ENCODE data around the gene CSF1. TPM values are rescaled to one million over a fixed set of nuclear protein-coding genes. Genes with fewer than 3 reads are reported as not detected.
A peak's percentile ranks its signal among the peaks of the same experiment; 100 is the strongest.
"Not testable (repeated sequence)": the region's sequence is repeated elsewhere in the genome, so short reads cannot be mapped to it uniquely, and the experiment has no call there.

The CSF1 gene, protein sequence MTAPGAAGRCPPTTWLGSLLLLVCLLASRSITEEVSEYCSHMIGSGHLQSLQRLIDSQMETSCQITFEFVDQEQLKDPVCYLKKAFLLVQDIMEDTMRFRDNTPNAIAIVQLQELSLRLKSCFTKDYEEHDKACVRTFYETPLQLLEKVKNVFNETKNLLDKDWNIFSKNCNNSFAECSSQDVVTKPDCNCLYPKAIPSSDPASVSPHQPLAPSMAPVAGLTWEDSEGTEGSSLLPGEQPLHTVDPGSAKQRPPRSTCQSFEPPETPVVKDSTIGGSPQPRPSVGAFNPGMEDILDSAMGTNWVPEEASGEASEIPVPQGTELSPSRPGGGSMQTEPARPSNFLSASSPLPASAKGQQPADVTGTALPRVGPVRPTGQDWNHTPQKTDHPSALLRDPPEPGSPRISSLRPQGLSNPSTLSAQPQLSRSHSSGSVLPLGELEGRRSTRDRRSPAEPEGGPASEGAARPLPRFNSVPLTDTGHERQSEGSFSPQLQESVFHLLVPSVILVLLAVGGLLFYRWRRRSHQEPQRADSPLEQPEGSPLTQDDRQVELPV
- total RNA-seq: 26.1 TPM

DNA sequence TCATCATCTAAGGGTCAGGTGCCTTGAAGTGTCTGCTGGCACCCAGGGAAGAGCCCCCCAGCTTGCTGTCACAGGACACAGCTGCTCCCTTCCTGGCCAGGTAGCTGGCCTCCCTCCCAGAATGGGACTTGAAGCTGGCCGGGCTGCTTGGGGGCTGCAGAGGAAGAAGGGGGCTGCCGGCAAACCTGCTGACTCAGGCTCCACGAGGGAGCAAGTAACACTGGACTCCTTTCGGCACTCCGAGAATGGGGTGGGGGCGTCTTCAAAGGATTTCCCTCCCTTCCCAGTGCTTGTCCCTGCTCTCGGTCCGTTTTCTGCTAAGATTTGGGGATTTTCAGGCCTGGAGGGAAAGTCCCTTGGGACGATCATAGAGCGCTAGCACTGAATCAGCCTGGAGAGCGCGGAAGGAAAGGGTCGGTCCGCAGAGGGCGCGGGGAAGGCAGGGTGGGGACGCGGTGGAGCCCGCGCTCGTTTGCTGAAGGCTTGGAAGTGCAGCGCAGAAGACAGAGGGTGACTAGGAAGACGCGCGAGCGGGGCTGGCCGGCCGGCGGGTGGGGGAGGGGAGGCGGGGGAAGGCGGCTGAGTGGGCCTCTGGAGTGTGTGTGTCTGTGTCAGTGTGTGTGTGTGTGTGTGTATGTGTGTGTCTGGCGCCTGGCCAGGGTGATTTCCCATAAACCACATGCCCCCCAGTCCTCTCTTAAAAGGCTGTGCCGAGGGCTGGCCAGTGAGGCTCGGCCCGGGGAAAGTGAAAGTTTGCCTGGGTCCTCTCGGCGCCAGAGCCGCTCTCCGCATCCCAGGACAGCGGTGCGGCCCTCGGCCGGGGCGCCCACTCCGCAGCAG lies at the start of gene CSF1:
TSS of gene CSF1 (plus strand) at position 727 of the 840 bp plus-strand sequence. CDS start 175 bp downstream, outside the sequence.
- peak; percentile 91 for DNase-seq (ENCODE audit: low spot score)

GRCh38 chr1:109861616-109862015 lies 49.0 kb upstream of the CSF1 start:
- not testable (repeated sequence) for DNase-seq (ENCODE audit: low spot score)

DNA sequence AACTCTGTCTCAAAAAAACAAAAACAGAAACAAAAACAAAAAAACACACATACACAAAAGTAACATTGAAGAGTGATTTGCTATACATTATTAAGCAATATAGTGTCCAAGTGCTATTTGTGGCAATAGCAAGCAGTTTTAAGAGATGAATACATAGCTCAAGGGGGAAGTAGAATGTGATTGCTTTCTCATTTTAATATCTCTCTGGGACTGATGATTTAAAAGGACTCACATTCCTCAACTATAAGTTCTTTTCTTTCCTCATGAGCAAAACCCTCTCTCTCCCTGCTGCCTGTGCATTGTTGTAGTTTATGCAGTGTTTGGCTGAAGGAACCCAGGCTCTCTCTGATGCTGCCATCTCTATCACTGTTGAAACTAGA lies 47.0 kb upstream of the CSF1 start:
- DNase-seq (ENCODE audit: low spot score): no peak

DNA sequence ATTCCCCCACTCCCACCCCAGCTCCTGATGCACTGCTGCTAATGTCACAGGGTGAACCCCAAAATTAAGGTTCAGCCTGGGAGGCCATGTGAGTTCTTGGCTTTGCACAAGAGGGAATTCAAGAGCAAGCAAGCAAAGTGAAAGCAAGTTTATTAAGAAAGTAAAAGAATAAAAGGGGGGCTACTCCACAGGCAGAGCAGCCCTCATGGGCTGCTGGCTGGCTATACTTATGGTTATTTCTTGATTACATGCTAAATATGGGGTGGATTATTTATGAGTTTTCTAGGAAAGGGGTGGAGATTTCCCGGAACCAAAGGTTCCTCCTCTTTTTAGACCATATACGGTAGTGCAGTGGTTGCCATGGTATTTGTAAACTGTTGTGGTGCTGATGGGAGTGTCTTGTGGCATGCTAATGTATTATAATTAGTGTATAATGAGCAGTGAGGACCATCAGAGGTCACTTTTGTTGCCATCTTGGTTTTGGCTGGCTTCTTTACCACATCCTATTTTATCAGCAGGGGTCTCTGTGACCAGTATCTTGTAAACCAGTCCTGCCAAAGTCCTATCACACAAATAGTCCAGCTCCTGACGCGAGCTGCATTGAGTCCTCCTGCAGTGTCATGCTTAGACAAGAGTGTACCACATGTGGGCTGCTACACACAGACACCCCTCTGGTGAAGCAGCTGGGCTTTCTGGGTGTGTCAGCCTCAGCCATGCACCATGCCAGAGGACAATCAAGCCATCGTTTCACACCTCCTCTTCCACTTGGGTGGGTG lies 46.4 kb upstream of the CSF1 start:
- no peak for DNase-seq (ENCODE audit: low spot score)

DNA sequence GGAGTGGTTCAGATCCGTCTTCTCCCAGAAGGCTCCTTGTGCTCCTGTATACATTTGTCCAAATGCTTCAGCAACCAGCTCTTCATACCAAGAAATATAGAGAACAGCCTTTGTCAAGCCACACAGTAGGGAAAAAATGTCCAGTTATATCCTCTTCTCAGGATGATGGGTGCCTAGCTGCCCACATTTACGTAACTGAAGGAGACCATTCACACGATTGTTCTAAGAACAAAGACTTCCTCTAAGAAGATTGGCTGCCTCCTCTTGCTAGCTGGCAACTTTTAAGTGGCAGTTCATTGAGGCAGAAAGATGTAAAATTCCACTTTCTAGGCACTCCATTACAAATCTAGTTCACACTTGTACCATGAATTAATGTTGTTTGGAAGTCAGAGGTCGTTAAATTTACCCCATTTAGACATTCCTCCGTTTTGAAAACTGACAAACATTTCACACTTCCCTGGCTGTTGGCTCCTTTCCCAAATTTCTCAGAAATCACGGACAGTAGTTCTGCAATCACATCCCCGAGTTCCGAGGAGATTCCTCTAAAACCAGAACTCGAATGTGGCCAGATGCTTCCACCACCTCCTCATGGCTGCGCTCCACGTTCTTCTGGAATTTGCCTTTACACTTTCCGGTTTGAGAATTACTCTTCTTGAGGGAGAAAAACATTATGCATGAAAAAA lies 45.6 kb upstream of the CSF1 start:
- no peak for DNase-seq (ENCODE audit: low spot score)

DNA sequence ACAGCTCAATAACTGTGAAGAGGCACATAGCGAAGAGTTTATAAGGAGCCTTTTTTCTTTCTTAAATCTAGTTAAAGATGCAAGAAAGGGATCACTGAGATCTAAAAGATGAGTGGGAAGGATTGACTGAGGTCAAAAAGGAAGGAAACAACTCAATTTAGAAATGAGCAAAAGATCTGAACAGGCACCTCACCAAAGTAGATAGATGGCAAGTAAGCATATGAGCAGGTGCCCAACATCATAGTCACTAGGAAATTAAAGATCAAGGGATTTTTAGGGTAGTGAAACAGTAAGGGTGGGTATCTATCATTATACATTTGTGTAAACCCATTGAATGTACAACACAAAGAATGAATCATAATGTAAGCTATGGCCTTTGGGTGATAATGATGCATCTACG lies 44.6 kb upstream of the CSF1 start:
- DNase-seq (ENCODE audit: low spot score): no peak

DNA sequence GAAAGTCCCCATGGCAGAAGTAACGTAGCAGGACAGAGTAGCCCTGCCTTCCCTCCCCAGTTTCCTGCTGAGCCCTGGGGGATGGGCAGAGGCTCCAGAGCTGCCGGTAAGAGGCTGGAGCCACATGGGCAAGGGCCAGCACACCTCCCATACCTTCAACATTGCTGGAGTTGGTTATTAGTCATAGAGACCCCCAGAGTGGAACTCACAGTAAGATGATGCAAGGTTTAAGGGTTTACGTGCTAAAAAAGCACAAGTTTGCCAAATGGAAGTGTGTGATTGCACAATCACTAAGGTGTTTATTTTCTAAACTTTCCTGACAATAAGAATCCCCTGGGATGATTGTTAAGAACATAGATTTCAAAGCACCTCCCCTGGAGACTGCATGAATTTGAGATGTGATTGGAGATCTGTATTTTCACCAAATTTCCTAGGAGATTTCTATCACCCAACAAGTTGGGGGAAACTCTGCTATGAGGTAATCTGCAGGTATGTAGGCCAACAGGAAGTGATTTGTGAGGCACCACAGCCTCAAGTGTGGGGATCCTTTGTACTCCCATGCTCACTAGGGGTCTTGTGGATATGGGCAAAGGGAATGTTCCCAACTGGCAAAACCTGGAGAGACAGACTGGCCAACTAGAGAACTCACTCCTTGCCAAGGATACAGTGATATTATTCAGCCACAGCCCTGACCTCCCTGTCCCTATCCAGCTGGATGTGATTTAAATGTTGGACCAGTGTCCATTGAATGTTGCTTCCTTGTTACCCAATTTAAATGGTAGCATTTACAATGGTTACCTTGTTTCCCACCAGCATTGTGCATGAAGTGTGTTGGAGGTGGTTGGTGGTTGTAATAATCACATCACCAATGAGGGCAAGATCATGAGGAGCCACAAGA lies 37.1 kb upstream of the CSF1 start:
- no peak for DNase-seq (ENCODE audit: low spot score)

DNA sequence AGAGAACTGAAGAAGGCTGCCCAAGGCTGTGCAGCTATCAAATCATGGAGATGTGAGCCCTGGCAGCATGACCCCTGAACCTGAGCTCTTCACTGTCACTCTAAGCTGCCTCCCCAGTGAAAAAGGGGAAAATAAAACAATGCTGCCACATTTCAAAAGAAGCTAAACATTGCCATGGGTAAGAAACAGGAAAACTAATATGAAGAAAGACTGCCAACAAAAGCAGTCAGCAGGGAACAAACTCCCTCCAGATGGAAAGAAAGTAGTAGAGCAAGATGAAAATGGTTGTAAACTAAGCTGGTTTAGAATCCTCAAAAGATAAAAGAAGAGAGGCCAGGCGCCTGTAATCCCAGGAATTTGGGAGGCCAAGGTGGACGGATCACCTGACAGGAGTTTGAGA lies 36.2 kb upstream of the CSF1 start:
- no peak for DNase-seq (ENCODE audit: low spot score)

DNA sequence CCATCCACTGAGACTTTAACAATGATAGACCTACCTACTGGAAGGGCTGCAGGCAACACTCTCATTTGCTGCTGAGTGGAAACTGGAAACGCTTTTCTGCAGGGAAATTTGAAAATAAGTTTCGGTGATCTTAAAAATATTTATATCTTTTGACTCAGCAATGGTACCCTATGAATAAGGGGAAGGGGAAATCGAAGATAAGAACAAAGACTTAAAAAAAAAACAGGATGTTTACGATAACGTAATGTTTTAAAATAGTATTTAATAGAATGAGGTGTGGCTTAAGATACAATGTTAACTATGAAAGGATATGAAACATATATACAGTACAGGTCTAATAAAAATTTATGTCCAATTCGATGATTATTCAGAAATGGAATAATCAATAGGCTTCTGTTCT lies 34.8 kb upstream of the CSF1 start:
- DNase-seq (ENCODE audit: low spot score): no peak

DNA sequence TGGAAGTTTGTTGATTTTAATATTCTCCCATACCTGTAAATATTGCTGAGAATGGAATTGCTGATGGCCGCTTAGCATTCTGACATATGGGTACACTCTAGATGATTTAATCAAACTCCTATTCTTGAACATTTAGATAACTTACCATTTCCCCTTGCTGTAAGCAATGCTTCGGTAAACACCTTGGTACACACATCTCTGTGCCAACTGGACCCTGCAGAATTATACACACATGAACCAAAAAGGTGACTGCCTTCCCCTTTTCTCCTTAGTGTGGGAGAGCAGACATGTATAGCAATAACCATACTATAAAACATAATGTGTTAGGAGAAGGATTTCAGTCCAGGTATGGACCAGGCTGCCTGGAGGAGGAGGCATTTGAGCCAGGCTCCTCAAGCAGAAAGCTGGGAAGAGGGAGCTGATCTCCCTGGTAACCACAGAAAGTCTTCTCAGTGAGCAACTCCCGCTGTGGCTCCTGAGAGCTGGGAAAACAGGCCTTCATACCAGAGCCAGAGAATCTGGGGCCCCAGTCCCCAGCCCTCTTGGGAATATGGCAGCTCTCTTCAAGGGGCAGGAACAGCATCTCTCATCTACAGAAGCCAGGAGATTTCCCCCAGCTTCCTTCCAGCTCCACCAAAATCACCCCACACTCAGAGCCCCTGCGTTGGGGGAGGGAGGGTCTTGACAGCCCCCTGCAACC lies 33.9 kb upstream of the CSF1 start:
- no peak for DNase-seq (ENCODE audit: low spot score)

GRCh38 chr1:109877317-109877771 lies 33.3 kb upstream of the CSF1 start:
- DNase-seq (ENCODE audit: low spot score): peak; percentile 70

DNA sequence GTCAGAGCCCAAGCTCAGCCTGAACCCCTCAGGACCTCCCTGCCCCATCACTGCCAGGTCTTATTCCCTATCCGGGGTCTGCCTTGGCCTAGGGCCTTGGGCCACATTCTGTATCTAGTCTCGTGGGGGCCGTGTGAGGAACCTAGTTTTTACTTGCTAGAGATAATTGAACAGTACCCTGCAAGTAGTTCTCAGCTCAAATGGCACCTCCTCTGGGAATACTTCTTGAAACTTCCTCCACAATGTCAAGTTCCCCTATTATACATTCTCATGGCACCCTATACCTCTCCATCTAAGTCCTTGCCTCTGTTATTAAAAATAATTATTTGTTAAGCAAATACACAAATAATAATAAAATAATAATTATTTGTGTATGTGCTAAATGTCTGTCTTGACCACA lies 32.9 kb upstream of the CSF1 start:
- DNase-seq (ENCODE audit: low spot score): no peak

DNA sequence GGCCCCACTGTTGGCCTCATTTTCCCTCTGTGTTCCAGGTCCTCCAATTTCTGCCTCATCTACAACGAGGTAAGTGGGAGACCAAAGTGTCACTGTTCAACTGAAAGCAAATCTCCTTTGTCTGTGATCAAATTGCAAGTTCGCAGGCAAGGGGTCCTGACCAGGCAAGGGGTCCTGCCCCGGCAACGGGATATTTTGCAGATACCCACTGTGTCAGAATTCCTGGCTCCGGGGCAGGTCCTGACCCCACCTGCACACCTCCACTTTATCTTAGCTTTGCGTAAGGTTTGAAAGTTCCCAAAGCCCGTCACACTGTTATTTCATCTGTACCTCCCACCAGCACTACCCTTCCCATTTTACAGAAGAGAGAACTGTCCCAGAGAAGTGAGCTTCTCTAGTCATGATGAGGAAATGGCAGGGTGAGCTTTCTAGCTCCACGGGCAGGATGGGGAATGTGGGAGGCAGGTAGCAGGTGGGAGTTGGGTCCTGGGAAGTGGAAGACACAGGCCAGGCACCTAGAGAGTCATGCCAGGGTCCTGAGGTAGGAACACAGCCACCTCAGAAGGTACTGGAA lies 32.0 kb upstream of the CSF1 start:
- DNase-seq (ENCODE audit: low spot score): no peak

GRCh38 chr1:109879371-109879770 lies 31.3 kb upstream of the CSF1 start:
- not testable (repeated sequence) for DNase-seq (ENCODE audit: low spot score)

DNA sequence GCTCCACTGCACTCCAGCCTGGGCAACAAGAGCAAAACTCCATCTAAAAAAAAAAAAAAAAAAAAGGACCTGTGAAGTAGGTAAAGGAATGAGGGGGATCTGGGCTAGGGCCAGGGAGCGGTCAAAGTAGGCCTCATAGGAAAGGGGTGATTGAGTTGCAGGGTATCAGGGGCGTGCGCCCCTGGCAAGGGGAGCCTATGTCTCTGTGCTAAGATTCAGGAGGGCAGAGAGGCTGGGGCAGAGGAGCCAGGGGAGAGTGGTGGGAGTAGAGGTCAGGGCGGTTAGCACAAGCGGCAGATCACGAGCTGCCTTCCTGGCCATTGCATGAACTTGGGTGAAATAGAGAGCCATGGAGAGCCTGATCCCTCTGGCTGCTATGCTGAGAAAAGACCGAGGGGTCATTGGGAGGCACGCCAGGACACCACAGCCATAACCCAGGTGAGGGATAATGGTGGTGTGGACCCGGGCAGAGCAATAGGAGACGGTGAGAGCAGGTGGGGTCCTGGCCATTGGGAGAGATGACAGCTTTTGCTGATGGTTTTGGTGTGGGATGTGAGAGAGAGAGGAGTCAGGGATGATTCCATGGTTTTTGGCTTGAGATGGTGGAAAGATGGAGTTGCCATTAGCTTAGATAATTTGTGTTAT lies 30.6 kb upstream of the CSF1 start:
- DNase-seq (ENCODE audit: low spot score): no peak

DNA sequence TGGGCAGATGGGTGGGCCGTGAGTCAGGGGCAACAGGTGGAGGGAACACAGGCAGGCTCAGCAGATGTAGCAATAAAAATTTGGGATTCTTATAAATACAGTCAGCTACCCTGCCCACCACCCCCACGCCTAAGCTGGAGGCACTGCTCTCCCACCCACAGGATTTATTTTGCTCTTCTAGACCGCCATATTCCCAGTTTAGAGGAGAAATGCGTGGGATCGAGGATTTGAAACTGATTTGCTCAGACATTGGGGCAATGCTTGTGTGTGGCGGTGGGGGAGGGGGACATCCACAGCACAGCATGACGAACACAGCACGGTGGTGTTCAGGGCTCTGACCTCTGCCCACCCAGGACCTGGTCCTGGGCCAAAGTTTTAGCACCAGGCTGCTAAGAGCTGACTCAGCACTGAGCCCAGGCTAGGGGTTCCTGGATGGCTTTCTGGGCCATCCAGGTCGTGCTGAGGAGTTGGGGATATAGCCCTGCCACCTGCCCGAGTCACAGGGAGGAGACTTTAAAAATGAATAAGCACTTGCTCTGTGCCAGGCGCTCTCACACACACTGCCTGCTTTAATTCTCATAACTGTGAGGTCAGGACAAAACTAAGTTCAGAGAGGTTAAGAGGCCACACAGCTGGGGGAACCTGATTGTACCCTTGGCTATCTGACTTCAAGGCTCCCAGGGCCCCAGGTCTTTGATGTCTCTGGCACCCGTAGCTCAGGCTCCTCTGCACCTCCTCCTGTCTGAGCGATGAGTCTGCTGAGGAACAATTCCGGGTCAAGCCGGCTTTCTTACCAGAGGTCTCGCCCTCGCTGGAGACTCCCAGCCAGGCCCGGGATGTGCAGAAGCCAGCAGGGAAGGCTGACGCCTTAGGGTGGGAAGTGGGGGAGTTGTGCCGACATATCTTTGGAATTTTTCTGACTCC lies 29.4 kb upstream of the CSF1 start:
- no peak for DNase-seq (ENCODE audit: low spot score)

DNA sequence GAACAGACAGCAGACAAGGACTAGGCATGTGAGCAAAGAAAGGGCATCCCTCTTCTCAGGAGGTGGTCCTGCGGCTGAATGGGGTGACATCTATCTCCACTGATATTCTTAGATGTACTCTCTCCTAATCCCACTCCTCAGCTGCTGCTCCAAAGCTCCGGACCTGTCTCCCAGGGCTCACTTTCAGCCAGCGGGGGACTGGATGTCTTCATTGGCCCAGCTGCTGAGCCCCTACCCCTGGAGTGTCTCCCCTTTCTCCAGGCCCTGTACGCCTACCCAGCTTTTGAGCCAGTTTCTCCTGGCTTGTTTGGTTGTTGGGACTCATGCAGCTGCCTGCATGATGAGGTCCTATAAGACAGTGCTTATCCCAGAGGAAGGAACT lies 28.8 kb upstream of the CSF1 start:
- DNase-seq (ENCODE audit: low spot score): no peak

Data from ureter (tissue), 1 donor.